ENCODE measurements around the gene MND1.
"Not testable (repeated sequence)": the region's sequence is repeated elsewhere in the genome, so short reads cannot be mapped to it uniquely, and the experiment has no call there.

The MND1 gene

GRCh38 chr4:153407906-153408305 lies 63.4 kb downstream of the MND1 start:
- DNase-seq: no peak

GRCh38 chr4:153408932-153409331 lies 64.4 kb downstream of the MND1 start:
- no peak for DNase-seq

- no peak for DNase-seq
Measured at GRCh38 chr4:153409412-153409811, 64.9 kb downstream of the MND1 start.

GRCh38 chr4:153409924-153410501 lies 65.5 kb downstream of the MND1 start:
- DNase-seq: no peak

GRCh38 chr4:153413842-153414241 lies 69.4 kb downstream of the MND1 start:
- no peak for DNase-seq

- DNase-seq: not testable (repeated sequence)
Measured at GRCh38 chr4:153416456-153416855, 72.0 kb downstream of the MND1 start.

- DNase-seq: no peak
Measured at GRCh38 chr4:153418121-153418520, 73.6 kb downstream of the MND1 start.

- no peak for DNase-seq
Measured at GRCh38 chr4:153418558-153418957, 74.1 kb downstream of the MND1 start.

GRCh38 chr4:153419029-153419428 lies 74.5 kb downstream of the MND1 start:
- DNase-seq: no peak

GRCh38 chr4:153419673-153420278 lies 75.3 kb downstream of the MND1 start:
- no peak for DNase-seq

- no peak for DNase-seq
Measured at GRCh38 chr4:153420361-153420760, 75.9 kb downstream of the MND1 start.

- DNase-seq: no peak
Measured at GRCh38 chr4:153421941-153422340, 77.5 kb downstream of the MND1 start.

GRCh38 chr4:153426207-153426885 lies 81.9 kb downstream of the MND1 start:
- DNase-seq: no peak

GRCh38 chr4:153427363-153428071 lies 83.0 kb downstream of the MND1 start:
- no peak for DNase-seq

GRCh38 chr4:153428941-153429475 lies 84.5 kb downstream of the MND1 start:
- DNase-seq: no peak

GRCh38 chr4:153432965-153433753 lies 88.7 kb downstream of the MND1 start:
- peak; percentile 51 for DNase-seq

- no peak for DNase-seq
Measured at GRCh38 chr4:153433754-153434105, 89.2 kb downstream of the MND1 start.

- DNase-seq: no peak
Measured at GRCh38 chr4:153434190-153434589, 89.7 kb downstream of the MND1 start.

GRCh38 chr4:153438916-153439756 lies 94.6 kb downstream of the MND1 start:
- peak; percentile 16 for DNase-seq

- DNase-seq: no peak
Measured at GRCh38 chr4:153439831-153440230, 95.3 kb downstream of the MND1 start.

- no peak for DNase-seq
Measured at GRCh38 chr4:153440475-153440874, 96.0 kb downstream of the MND1 start.

All from activated CD4-positive, alpha-beta T cell treated with anti-CD3 and anti-CD28 coated beads, Interleukin-2, amount 50 U/mL, for 1 hour (primary cell).